Prostate gland (tissue), 2 donors: ENCODE results near the gene MRPL9. TPM values are rescaled to one million over a fixed set of nuclear protein-coding genes. Genes with fewer than 3 reads are reported as not detected.
"Not testable (repeated sequence)": the region's sequence is repeated elsewhere in the genome, so short reads cannot be mapped to it uniquely, and the experiment has no call there.

Experiments used
- DNase-seq: peaks from one replicate; pipeline ENCODE4 v3.0.0-alpha.2; 2019; ENCODE audit warnings: low spot score
- H3K27ac ChIP-seq, 2 donors: fragments of 200-600 bp; sonication (generic); 2 replicates each; pipeline ENCODE4 v1.5.1; 2017 to 2019
- H3K27me3 ChIP-seq: fragments of 200-600 bp; sonication (generic); replicated peaks from 2 replicates; pipeline ENCODE4 v1.5.1; 2019; ENCODE audit not compliant: insufficient read depth
- H3K36me3 ChIP-seq, 2 donors: fragments of 200-600 bp; sonication (generic); 1 replicate in 1 of 2; 2 replicates in 1 of 2; pipeline versions ENCODE4 v1.5.1 to v1.8.1; 2017 to 2019
- H3K4me1 ChIP-seq: fragments of 200-600 bp; sonication (generic); replicated peaks from 2 replicates; pipeline ENCODE4 v1.5.1; 2019
- H3K4me3 ChIP-seq, 2 donors: fragments of 200-600 bp; sonication (generic); 2 replicates each; pipeline ENCODE4 v1.5.1; 2017 to 2019
- H3K9me3 ChIP-seq: fragments of 200-600 bp; sonication (generic); 2 replicates; pipeline ENCODE4 v1.5.1; 2017
- CTCF ChIP-seq, 4 experiments: fragments of 200-600 bp in 2 of 4; fragments of 450-650 bp in 2 of 4; sonication (generic) in 2 of 4; IDR thresholded peaks; 1 replicate in 3 of 4; 2 replicates in 1 of 4; pipeline ENCODE4 v1.5.1; 2016 to 2019; ENCODE audit warnings: antibody characterized with exemption in 4 of 4, mild to moderate bottlenecking in 2 of 4, moderate library complexity in 2 of 4
- POLR2A ChIP-seq: fragments of 450-650 bp; IDR thresholded peaks from one replicate; pipeline ENCODE4 v1.6.1; 2016; ENCODE audit warnings: antibody characterized with exemption, mild to moderate bottlenecking
- POLR2AphosphoS5 ChIP-seq: sonication (generic); formaldehyde crosslinking; IDR thresholded peaks from one replicate; pipeline ENCODE4 v1.6.1; 2017; ENCODE audit warnings: antibody characterized with exemption
- WGBS: methylation state at CpG from one replicate; pipeline ENCODE4 v1.1.5; 2018; 5-methylcytosine and 5-hydroxymethylcytosine counted together
- intact Hi-C: fragments of 100-400 bp; cut with DNase I; formaldehyde crosslinking; loops from one replicate; pipeline ENCODE4 v1.14.2; 2022
- total RNA-seq, 2 donors: library from RNA; depleted of rRNA; stranded (reverse); fragments of >200 nt; gene quantifications; one replicate each; pipeline ENCODE4 v1.1.0, GENCODE V29; 2016

MRPL9 gene
- total RNA-seq, 2 donors from 2014 or later = 47.9 to 80.1 TPM

GRCh38 chr1:151777317-151777716, 14.0 kb upstream of the MRPL9 start:
- DNase-seq = no peak
- no peak overlapping the region for H3K4me3 ChIP-seq
- H3K27me3 ChIP-seq = no peaks in the 10 kb centered on the region
- H3K36me3 ChIP-seq = no peaks in the 10 kb centered on the region
- TF ChIP-seq POLR2A = no peak
- H3K9me3 ChIP-seq = no peaks in the 10 kb centered on the region
- intact Hi-C loops = no loop called here
- whole genome bisulfite sequencing = 99% methylated on average over 4 of the region's 4 CpGs
- H3K4me1 ChIP-seq = no peaks in the 10 kb centered on the region
- H3K27ac ChIP-seq = no peak overlapping the region

- Histone ChIP-seq H3K36me3 (no peaks in the 10 kb centered on the region), H3K27ac (no peak overlapping the region), H3K9me3 (no peaks in the 10 kb centered on the region), H3K4me1 (no peaks in the 10 kb centered on the region), H3K27me3 (no peaks in the 10 kb centered on the region), H3K4me3 (no peak overlapping the region)
- 98% methylated on average over 3 of the region's 3 CpGs for WGBS
- no peak for DNase-seq
- TF ChIP-seq POLR2A (no peak), POLR2AphosphoS5 (no peak), CTCF (IDR thresholded peaks at IDR 0.05) (no peak)
- intact Hi-C loops = no loop called here
These were observed 13.4 kb upstream of the MRPL9 start for GRCh38 chr1:151776665-151777062.

- H3K4me3 ChIP-seq = no peak overlapping the region
- no peak for DNase-seq
- intact Hi-C loops = no loop called here
- no peaks in the 10 kb centered on the region for H3K36me3 ChIP-seq
- no peaks in the 10 kb centered on the region for H3K4me1 ChIP-seq
- H3K9me3 ChIP-seq = no peaks in the 10 kb centered on the region
- no peaks in the 10 kb centered on the region for H3K27me3 ChIP-seq
- 94% methylated on average over 7 of the region's 7 CpGs for WGBS
- no peak overlapping the region for H3K27ac ChIP-seq
- TF ChIP-seq POLR2A (no peak), POLR2AphosphoS5 (no peak), CTCF (IDR thresholded peaks at IDR 0.05) (no peak)
These were observed 12.8 kb upstream of the MRPL9 start for GRCh38 chr1:151775894-151776664.

GRCh38 chr1:151774256-151774922, 11.1 kb upstream of the MRPL9 start:
- Histone ChIP-seq H3K9me3 (no peaks in the 10 kb centered on the region), H3K4me3 (no peak overlapping the region), H3K36me3 (no peaks in the 10 kb centered on the region), H3K27me3 (no peaks in the 10 kb centered on the region), H3K4me1 (no peaks in the 10 kb centered on the region), H3K27ac (no peak overlapping the region)
- DNase-seq = no peak
- WGBS = 88% methylated on average over 3 of the region's 3 CpGs
- intact Hi-C loops = no loop called here
- TF ChIP-seq POLR2AphosphoS5 (no peak), POLR2A (no peak), CTCF (IDR thresholded peaks at IDR 0.05) (no peak)

GRCh38 chr1:151773702-151774101, 10.4 kb upstream of the MRPL9 start:
- H3K27me3 ChIP-seq = no peaks in the 10 kb centered on the region
- TF ChIP-seq CTCF (IDR thresholded peaks at IDR 0.05) (no peak), POLR2A (no peak), POLR2AphosphoS5 (no peak)
- H3K4me1 ChIP-seq = no peaks in the 10 kb centered on the region
- no peaks in the 10 kb centered on the region for H3K36me3 ChIP-seq
- H3K4me3 ChIP-seq = no peak overlapping the region
- H3K9me3 ChIP-seq = no peaks in the 10 kb centered on the region
- DNase-seq = no peak
- intact Hi-C loops = no loop called here
- H3K27ac ChIP-seq = no peak overlapping the region
- WGBS = 85% methylated on average over 5 of the region's 5 CpGs

GRCh38 chr1:151769270-151769669, 6.0 kb upstream of the MRPL9 start:
- H3K27me3 ChIP-seq, H3K9me3 ChIP-seq, H3K4me3 ChIP-seq, H3K36me3 ChIP-seq, DNase-seq, intact Hi-C loops: not testable (repeated sequence)
- Histone ChIP-seq H3K27ac (peak overlapping the region in 1 of 2 donors; percentile 19), H3K4me1 (peaks cover 10% of the 10 kb centered on the region)
- WGBS = 94% methylated on average over 14 of the region's 34 CpGs
